ENCODE measurements around the gene GIMAP6.
"Not testable (repeated sequence)": the region's sequence is repeated elsewhere in the genome, so short reads cannot be mapped to it uniquely, and the experiment has no call there.

GIMAP6 gene

DNA sequence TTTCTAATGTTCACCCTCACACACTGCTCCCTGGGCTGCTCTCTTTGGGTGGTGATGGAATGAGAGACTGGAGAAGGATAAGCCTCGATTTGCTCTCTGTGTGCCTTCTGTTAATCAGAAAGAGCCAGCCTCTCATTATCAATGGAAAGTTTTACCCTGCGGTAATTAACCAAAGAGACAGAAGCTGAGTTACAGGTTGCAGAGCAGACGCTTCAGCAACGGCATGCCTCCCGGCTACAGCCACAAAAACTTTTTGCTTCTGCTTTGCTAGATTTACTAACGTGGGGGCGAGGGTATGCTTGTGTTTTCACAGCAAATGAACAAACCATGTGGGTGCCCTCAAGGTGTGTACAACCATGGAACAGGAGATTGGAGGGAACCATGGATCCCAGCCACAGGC lies 47.0 kb downstream of the GIMAP6 start:
- DNase-seq (ENCODE audit: low read depth), result no peak

DNA sequence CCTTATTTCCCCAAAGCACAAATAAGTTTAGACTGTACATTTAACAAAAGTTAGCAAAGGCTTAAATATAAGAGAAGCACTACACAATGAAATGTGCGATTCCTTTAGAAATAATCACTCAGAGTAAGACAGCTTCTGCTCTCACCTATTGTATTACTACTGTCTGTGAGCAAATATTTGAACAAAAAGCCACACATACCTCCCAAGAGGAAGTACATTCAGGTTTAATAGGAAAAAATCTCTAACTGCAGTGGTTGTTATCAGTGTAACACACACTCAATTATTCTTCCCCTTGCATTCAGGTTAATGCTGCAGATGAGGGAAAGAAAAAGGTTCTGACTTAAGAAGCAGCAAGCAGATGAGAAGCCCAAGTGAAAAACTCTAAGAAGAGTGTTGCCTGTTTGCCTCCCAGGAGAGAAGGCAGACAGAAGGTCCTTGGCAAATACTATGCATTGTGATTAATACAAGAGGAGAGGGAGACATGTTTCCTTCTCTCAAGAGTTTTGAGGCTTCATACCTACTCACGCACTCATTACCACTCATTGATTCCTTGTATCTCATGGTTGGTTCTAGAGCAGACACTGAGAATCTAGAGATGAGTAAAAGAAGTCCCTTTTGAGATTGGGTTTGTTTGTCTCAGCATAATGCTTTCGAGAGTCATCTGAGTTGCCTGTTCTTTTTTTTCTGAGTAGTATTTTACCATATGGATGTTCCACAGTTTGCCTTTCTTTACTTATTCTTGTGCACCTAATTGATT lies 51.4 kb downstream of the GIMAP6 start:
- no peak for DNase-seq (ENCODE audit: low read depth)

DNA sequence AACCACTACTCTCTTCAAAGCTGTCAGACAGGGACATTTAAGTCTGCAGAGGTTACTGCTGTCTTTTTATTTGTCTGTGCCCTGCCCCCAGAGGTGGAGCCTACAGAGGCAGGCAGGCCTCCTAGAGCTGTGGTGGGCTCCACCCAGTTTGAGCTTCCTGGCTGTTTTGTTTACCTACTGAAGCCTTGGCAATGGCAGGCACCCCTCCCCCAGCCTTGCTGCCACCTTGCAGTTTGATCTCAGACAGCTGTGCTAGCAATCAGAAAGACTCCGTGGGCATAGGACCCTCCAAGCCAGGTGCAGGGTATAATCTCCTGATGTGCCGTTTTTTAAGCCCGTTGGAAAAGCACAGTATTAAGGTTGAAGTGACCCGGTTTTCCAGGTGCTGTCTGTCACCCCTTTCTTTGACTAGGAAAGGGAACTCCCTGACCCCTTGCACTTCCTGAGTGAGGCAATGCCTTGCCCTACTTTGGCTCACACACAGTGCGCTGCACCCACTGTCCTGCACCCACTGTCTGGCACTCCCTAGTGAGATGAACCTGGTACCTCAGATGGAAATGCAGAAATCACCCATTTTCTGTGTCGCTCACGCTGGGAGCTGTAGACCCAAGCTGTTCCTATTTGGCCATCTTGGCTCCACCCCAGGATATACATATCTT lies 52.1 kb downstream of the GIMAP6 start:
- not testable (repeated sequence) for DNase-seq (ENCODE audit: low read depth)
